ENCODE data around the gene NIPBL. TPM values are rescaled to one million over a fixed set of nuclear protein-coding genes. Genes with fewer than 3 reads are reported as not detected.

NIPBL gene
- total and polyA plus RNA-seq, 10 of the 15 experiments (the other 5 are each of a cell fraction or from before 2014, with no cell fraction given), result 10.4 to 50.4 (median 20.2) TPM

- Histone ChIP-seq H3K4me1 (ENCODE audit: control insufficient read depth, insufficient read depth, low read length) (no peaks in the 10 kb centered on the region), H3K9ac (ENCODE audit: control insufficient read depth, insufficient read depth, low read length) (no peak overlapping the region), H3K9me3 (replicated peaks; ENCODE audit: control insufficient read depth, insufficient read depth, low read length) (no peaks in the 10 kb centered on the region; the same call in 2 of the 3 replicates), H4K20me1 (ENCODE audit: control insufficient read depth, insufficient read depth) (no peaks in the 10 kb centered on the region), H3K36me3 (ENCODE audit: control insufficient read depth in 2 of 2, insufficient read depth in 2 of 2, low read length in 1 of 2) (peaks cover 0 to 20% of the 10 kb centered on the region in 2 experiments; a peak in 2 of 4 replicates), H3K4me3 (no peak overlapping the region), H3K79me2 (ENCODE audit: control insufficient read depth, insufficient read depth, low read length) (no peaks in the 10 kb centered on the region), H3K27me3 (replicated peaks in 1 of 2; ENCODE audit: control insufficient read depth in 2 of 2, insufficient read depth in 2 of 2, low read length in 1 of 2) (no peaks in the 10 kb centered on the region), H3K27ac (ENCODE audit: control insufficient read depth, insufficient read depth) (no peak overlapping the region), H2AFZ (ENCODE audit: control insufficient read depth, low read depth, low read length) (no peak overlapping the region), H3K4me2 (ENCODE audit: control insufficient read depth, insufficient read depth) (no peak overlapping the region)
- intact Hi-C loops (cut with micrococcal nuclease; ENCODE audit: unreplicated experiment), result no loop called here
- WGBS (ENCODE audit: insufficient coverage, insufficient replicate concordance, low lambda C conversion rate, missing lambda C conversion rate), result 90% methylated on average over 1 of the region's 1 CpG
- CTCF ChIA-PET, result interaction anchor here (1.5 kb wide), 1 partner anchor 42 kb away, joined by 3 read pairs; no protein-coding TSS in a partner anchor
- TSS peak; percentile 25 for BruUV-seq (replicated peaks)
- no peak for TF ChIP-seq IKZF1 (conservative IDR thresholded peaks at IDR 0.05)
- no peak for TF ChIP-seq IRF4 (IDR thresholded peaks at IDR 0.05; ENCODE audit: low read depth, low read length)
- TF ChIP-seq IRF3 (IDR thresholded peaks at IDR 0.05), result no peak
- TF ChIP-seq ZNF24 (IDR thresholded peaks at IDR 0.05), result no peak
- TF ChIP-seq POLR2AphosphoS2 (IDR thresholded peaks at IDR 0.05; ENCODE audit: low read depth, low read length), result no peak
- FAIRE-seq (no peak), ATAC-seq (no peak), DNase-seq (ENCODE audit: low read depth, low spot score) (no peak)
- POLR2A ChIA-PET, result no interaction called here
- SMC1A ChIA-PET (ENCODE audit: uncharacterized antibody, unreplicated experiment), result interaction anchor here (1.4 kb wide), 1 partner anchor 23 kb away, joined by 4 read pairs; no protein-coding TSS in a partner anchor
- in situ Hi-C loops (cut with MboI), result no loop called here
- RAD21 ChIA-PET (ENCODE audit: unreplicated experiment), result interaction anchor here (1.7 kb wide), 1 partner anchor 11 kb away, joined by 4 read pairs; no protein-coding TSS in a partner anchor
Observed at GRCh38 chr5:36965179-36965578, 88.6 kb downstream of the NIPBL start.

- ChIA-PET SMC1A (ENCODE audit: uncharacterized antibody, unreplicated experiment) (interaction anchor here (0.6 to 1.9 kb wide), 3 partner anchors 11 to 853 kb away, joined by 3 to 4 read pairs (median 3); no protein-coding TSS in a partner anchor), POLR2A (no interaction called here), CTCF (interaction anchor here (0.9 kb wide), 1 partner anchor 33 kb away, joined by 3 read pairs; no protein-coding TSS in a partner anchor), RAD21 (ENCODE audit: unreplicated experiment) (no interaction called here)
- Histone ChIP-seq H3K9me3 (replicated peaks; ENCODE audit: control insufficient read depth, insufficient read depth, low read length) (no peaks in the 10 kb centered on the region), H3K9ac (ENCODE audit: control insufficient read depth, insufficient read depth, low read length) (no peak overlapping the region), H3K4me1 (ENCODE audit: control insufficient read depth, insufficient read depth, low read length) (no peaks in the 10 kb centered on the region), H4K20me1 (ENCODE audit: control insufficient read depth, insufficient read depth) (no peaks in the 10 kb centered on the region), H3K4me2 (ENCODE audit: control insufficient read depth, insufficient read depth) (no peak overlapping the region), H3K36me3 (ENCODE audit: control insufficient read depth in 2 of 2, insufficient read depth in 2 of 2, low read length in 1 of 2) (peaks cover 0 to 9% of the 10 kb centered on the region in 2 experiments; a peak in 2 of 4 replicates), H2AFZ (ENCODE audit: control insufficient read depth, low read depth, low read length) (no peak overlapping the region), H3K4me3 (no peak overlapping the region), H3K79me2 (ENCODE audit: control insufficient read depth, insufficient read depth, low read length) (no peaks in the 10 kb centered on the region), H3K27me3 (replicated peaks in 1 of 2; ENCODE audit: control insufficient read depth in 2 of 2, insufficient read depth in 2 of 2, low read length in 1 of 2) (no peaks in the 10 kb centered on the region), H3K27ac (ENCODE audit: control insufficient read depth, insufficient read depth) (no peak overlapping the region)
- BruUV-seq (replicated peaks), result no TSS peak
- in situ Hi-C loops (cut with MboI) (no loop called here), intact Hi-C loops (cut with micrococcal nuclease; ENCODE audit: unreplicated experiment) (no loop called here)
- ATAC-seq (no peak), DNase-seq (ENCODE audit: low read depth, low spot score) (no peak), FAIRE-seq (no peak)
- 100% methylated on average over 2 of the region's 2 CpGs for WGBS (ENCODE audit: insufficient coverage, insufficient replicate concordance, low lambda C conversion rate, missing lambda C conversion rate)
- no peak for TF ChIP-seq MEF2A (IDR thresholded peaks at IDR 0.05; ENCODE audit: insufficient read depth, low read depth, low read length)
- TF ChIP-seq KAT2A (conservative IDR thresholded peaks at IDR 0.05; ENCODE audit: control insufficient read depth, low read depth, low read length), result no peak
- TF ChIP-seq GABPA (IDR thresholded peaks at IDR 0.05; ENCODE audit: low read depth), result no peak
- no peak for TF ChIP-seq BHLHE40 (IDR thresholded peaks at IDR 0.05; ENCODE audit: borderline replicate concordance in 1 of 2, low read depth in 2 of 2, low read length in 1 of 2)
- TF ChIP-seq, protein P1, sequence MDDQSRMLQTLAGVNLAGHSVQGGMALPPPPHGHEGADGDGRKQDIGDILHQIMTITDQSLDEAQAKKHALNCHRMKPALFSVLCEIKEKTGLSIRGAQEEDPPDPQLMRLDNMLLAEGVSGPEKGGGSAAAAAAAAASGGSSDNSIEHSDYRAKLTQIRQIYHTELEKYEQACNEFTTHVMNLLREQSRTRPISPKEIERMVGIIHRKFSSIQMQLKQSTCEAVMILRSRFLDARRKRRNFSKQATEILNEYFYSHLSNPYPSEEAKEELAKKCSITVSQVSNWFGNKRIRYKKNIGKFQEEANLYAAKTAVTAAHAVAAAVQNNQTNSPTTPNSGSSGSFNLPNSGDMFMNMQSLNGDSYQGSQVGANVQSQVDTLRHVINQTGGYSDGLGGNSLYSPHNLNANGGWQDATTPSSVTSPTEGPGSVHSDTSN (IDR thresholded peaks at IDR 0.05; ENCODE audit: insufficient replicate concordance, low read depth, low read length), result no peak
- no peak for TF ChIP-seq JUND (IDR thresholded peaks at IDR 0.05; ENCODE audit: low read depth, low read length)
Observed at GRCh38 chr5:36969700-36970395, 93.3 kb downstream of the NIPBL start.
